GM12878 (cell line): Measurements from ENCODE around the gene OR2T2. TPM values are rescaled to one million over a fixed set of nuclear protein-coding genes. Genes with fewer than 3 reads are reported as not detected.
A peak's percentile ranks its signal among the peaks of the same experiment; 100 is the strongest.
"Not testable (repeated sequence)": the region's sequence is repeated elsewhere in the genome, so short reads cannot be mapped to it uniquely, and the experiment has no call there.

Experiments
- ATAC-seq: fragments of 200-7000 bp; cut with Tn5 transposase; 3 replicates; pipeline ENCODE4 v1.9.1; 2020; ENCODE audit warnings: mild to moderate bottlenecking, moderate library complexity
- BruUV-seq: library from RNA; stranded (reverse); fragments of 400-500 nt; replicated peaks from 2 replicates; lab custom pipeline; 2021; lab: Mats Ljungman, UMichigan
- CTCF ChIA-PET: fragments of 300-600 bp; sonication (Branson Sonifier 250); formaldehyde crosslinking; extraction: SDS; loops from one replicate; lab custom pipeline; 2021; ENCODE audit warnings: inconsistent platforms; lab: Yijun Ruan, JAX
- POLR2A ChIA-PET: fragments of 350-600 bp; formaldehyde crosslinking; extraction: SDS; loops from one replicate; lab custom pipeline; 2021; ENCODE audit warnings: inconsistent platforms; lab: Charles Lee
- RAD21 ChIA-PET: fragments of 300-600 bp; sonication (Branson Sonifier 250); formaldehyde crosslinking; loops from one replicate; lab custom pipeline; 2023; ENCODE audit warnings: antibody characterized with exemption; ENCODE audit not compliant: unreplicated experiment; lab: Charles Lee
- SMC1A ChIA-PET: fragments of 300-600 bp; sonication (Branson Sonifier 250); formaldehyde crosslinking; loops from one replicate; lab custom pipeline; 2023; ENCODE audit not compliant: unreplicated experiment, uncharacterized antibody; lab: Charles Lee
- DNase-seq: peaks from one replicate; pipeline ENCODE4 v3.0.0-alpha.2; 2011; ENCODE audit warnings: low read depth, low spot score
- FAIRE-seq: peaks from 3 replicates; lab custom pipeline; 2011; peaks lifted over from hg19 to GRCh38; lab: Jason Lieb, UNC
- H2AFZ ChIP-seq: 2 replicates; pipeline ENCODE4 v1.6.0; 2011; ENCODE audit warnings: low read depth, low read length, control low read depth; ENCODE audit not compliant: control insufficient read depth
- H3K27ac ChIP-seq: 2 replicates; pipeline ENCODE4 v1.5.1; 2011; ENCODE audit warnings: control low read depth; ENCODE audit not compliant: control insufficient read depth, insufficient read depth
- H3K27me3 ChIP-seq, 2 experiments: replicated peaks in 1 of 2; 2 replicates each; pipeline versions ENCODE4 v1.6.0 to v1.6.1; 2011; ENCODE audit warnings: low read length in 1 of 2; ENCODE audit not compliant: control insufficient read depth in 2 of 2, insufficient read depth in 2 of 2
- H3K36me3 ChIP-seq, 2 experiments: 2 replicates each; pipeline ENCODE4 v1.5.1; 2011; ENCODE audit warnings: low read length in 1 of 2; ENCODE audit not compliant: control insufficient read depth in 2 of 2, insufficient read depth in 2 of 2
- H3K4me1 ChIP-seq: 2 replicates; pipeline ENCODE4 v1.6.1; 2011; ENCODE audit warnings: mild to moderate bottlenecking, low read length, moderate library complexity, mixed read lengths; ENCODE audit not compliant: control insufficient read depth, insufficient read depth
- H3K4me2 ChIP-seq: 2 replicates; pipeline ENCODE4 v1.6.0; 2011; ENCODE audit warnings: control low read depth; ENCODE audit not compliant: control insufficient read depth, insufficient read depth
- H3K4me3 ChIP-seq: fragments of 200-600 bp; sonication (generic); 2 replicates; pipeline ENCODE4 v1.5.1; 2016
- H3K79me2 ChIP-seq: 2 replicates; pipeline ENCODE4 v1.6.0; 2011; ENCODE audit warnings: low read length; ENCODE audit not compliant: control insufficient read depth, insufficient read depth
- H3K9ac ChIP-seq: 2 replicates; pipeline ENCODE4 v1.8.0; 2011; ENCODE audit warnings: low read length, control low read depth, mixed read lengths; ENCODE audit not compliant: control insufficient read depth, insufficient read depth
- H3K9me3 ChIP-seq: replicated peaks from 3 replicates; pipeline ENCODE4 v1.5.1; 2011; ENCODE audit warnings: mild to moderate bottlenecking, low read length; ENCODE audit not compliant: control insufficient read depth, insufficient read depth
- H4K20me1 ChIP-seq: 2 replicates; pipeline ENCODE4 v1.6.0; 2011; ENCODE audit not compliant: control insufficient read depth, insufficient read depth
- ETV6 ChIP-seq, 2 experiments: fragments of 450-650 bp in 1 of 2; IDR thresholded peaks in 1 of 2; conservative IDR thresholded peaks in 1 of 2; 2 replicates each; pipeline ENCODE4 v1.6.1; 2014; ENCODE audit warnings: antibody characterized with exemption in 1 of 2, borderline replicate concordance in 1 of 2, low read depth in 1 of 2, mild to moderate bottlenecking in 1 of 2, moderate library complexity in 1 of 2
- NFIC ChIP-seq: IDR thresholded peaks from 2 replicates; pipeline ENCODE4 v1.6.1; 2012; ENCODE audit warnings: low read depth, mild to moderate bottlenecking, inconsistent platforms, low read length, moderate library complexity
- PML ChIP-seq: IDR thresholded peaks from 2 replicates; pipeline ENCODE4 v1.6.1; 2012; ENCODE audit warnings: low read length, inconsistent platforms
- POLR2AphosphoS5 ChIP-seq: IDR thresholded peaks from 2 replicates; pipeline ENCODE4 v1.6.1; 2011; ENCODE audit warnings: mild to moderate bottlenecking, low read length, inconsistent platforms
- RUNX3 ChIP-seq: IDR thresholded peaks from 2 replicates; pipeline ENCODE4 v1.6.1; 2012; ENCODE audit warnings: low read length, inconsistent platforms
- SMAD5 ChIP-seq: IDR thresholded peaks from 2 replicates; pipeline ENCODE4 v1.6.1; 2016; ENCODE audit warnings: antibody characterized with exemption, low read depth
- SMARCA5 ChIP-seq: fragments of 450-650 bp; IDR thresholded peaks from 2 replicates; pipeline ENCODE4 v1.6.1; 2017; ENCODE audit warnings: mild to moderate bottlenecking
- WGBS: methylation state at CpG from one replicate; pipeline ENCODE4 v1.1.6; 2016; ENCODE audit warnings: low lambda C conversion rate; ENCODE audit not compliant: insufficient replicate concordance, insufficient coverage; ENCODE audit errors: missing lambda C conversion rate; 5-methylcytosine and 5-hydroxymethylcytosine counted together
- in situ Hi-C: fragments of 300-500 bp; cut with MboI; formaldehyde crosslinking; loops from 9 replicates; pipeline ENCODE4 v1.14.3; 2018; ENCODE audit warnings: mixed read lengths
- intact Hi-C: fragments of 100-400 bp; cut with micrococcal nuclease; formaldehyde crosslinking; loops from one replicate; pipeline ENCODE4 v1.14.2; 2022; ENCODE audit not compliant: unreplicated experiment
- polyA plus RNA-seq, 11 experiments: library from polyadenylated mRNA; depleted of rRNA in 4 of 11; unstranded in 6 of 11; stranded (reverse) in 5 of 11; fragments of >200 nt; fragmentation: Nextera tagmentation in 4 of 11; fragmentation: Illumina TruSeq in 1 of 11; extraction: Ambion mirVana in 4 of 11; extraction: Trizol in 1 of 11; gene quantifications; 1 replicate in 1 of 11; 2 replicates in 10 of 11; pipeline versions ENCODE4 v1.2.1 to v1.2.3, GENCODE V29; 2011 to 2016; ENCODE audit warnings: inconsistent platforms in 2 of 11, missing spikeins in 2 of 11, low read depth in 1 of 11
- total RNA-seq, 4 experiments: library from RNA; depleted of rRNA in 3 of 4; stranded (reverse); fragments of >200 nt in 3 of 4; fragmentation: Illumina TruSeq in 1 of 4; extraction: Trizol in 1 of 4; gene quantifications; 2 replicates each; pipeline versions ENCODE4 v1.2.1 to v1.2.3, GENCODE V29; 2013 to 2021
- TF ChIP-seq, protein P1 (sequence below): fragments of 450-650 bp; IDR thresholded peaks from 2 replicates; pipeline ENCODE4 v1.6.1; 2017; ENCODE audit warnings: mild to moderate bottlenecking, moderate library complexity
- TF ChIP-seq, protein P2 (sequence below): fragments of 450-650 bp; IDR thresholded peaks from 2 replicates; pipeline ENCODE4 v1.6.1; 2017; ENCODE audit warnings: low read depth, mild to moderate bottlenecking, moderate library complexity
- TF ChIP-seq, protein P3 (sequence below): fragments of 450-650 bp; IDR thresholded peaks from 2 replicates; pipeline ENCODE4 v1.6.1; 2017; ENCODE audit warnings: mild to moderate bottlenecking, low read depth, inconsistent platforms; ENCODE audit not compliant: poor library complexity, severe bottlenecking
- TF ChIP-seq, protein P4 (sequence below): fragments of 450-650 bp; IDR thresholded peaks from 2 replicates; pipeline ENCODE4 v1.6.1; 2016; ENCODE audit warnings: mild to moderate bottlenecking

OR2T2 gene
- total and polyA plus RNA-seq, 10 of the 15 experiments (the other 5 are each of a cell fraction or from before 2014, with no cell fraction given): 0.07 to 7.0 (median 1.2) TPM

DNA sequence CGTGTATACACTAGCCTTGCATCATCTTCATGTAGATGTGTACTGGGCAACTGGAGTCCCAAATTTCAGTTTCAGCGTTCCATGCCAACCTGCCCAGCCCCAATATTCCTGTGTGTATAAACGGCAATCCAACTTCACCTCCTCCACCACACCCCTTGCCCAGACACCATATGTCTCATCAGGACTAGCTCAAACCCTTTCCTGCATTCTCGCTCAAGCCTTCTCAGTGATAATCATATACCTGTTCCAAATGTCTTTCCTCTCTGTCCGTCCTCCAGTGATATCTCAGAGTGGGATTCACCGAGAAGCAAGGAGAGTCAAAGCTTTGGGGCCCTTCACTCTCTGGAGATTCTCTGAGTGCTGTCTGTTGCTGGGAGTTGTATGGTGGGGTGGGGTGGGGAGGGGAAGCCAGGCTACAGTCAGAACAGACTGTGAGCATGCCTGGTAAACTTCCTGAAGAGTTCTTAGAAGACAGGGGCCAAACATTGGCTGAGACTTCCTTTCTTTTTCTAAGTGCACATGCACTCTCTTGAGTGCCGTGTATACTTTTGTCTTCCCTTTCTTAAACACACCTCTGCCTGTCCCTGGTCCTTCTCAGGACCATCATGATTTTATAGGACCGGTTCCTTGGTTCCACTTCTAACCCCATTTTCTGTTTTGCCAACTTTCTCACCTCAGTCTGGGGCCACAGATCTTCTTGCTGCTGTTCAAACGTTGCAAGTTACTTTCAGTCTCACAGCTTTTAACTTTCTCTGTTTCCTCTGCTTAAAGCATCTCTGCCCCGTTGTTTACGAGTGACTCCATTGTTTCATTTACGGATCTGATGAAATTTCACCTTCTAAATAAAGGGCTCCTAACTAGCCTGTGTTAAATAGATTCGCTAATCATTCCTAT lies 36.5 kb downstream of the OR2T2 start:
- ATAC-seq: peak; percentile 83
- H3K9me3 ChIP-seq, H4K20me1 ChIP-seq, H3K36me3 ChIP-seq, in situ Hi-C loops, H3K79me2 ChIP-seq, H3K27me3 ChIP-seq, H3K4me1 ChIP-seq, POLR2A ChIA-PET: not testable (repeated sequence)
- FAIRE-seq: peak; percentile 75
- DNase-seq: peak; percentile 50
- H3K4me3 ChIP-seq: peak overlapping the region; percentile 40
- WGBS: 42% methylated on average over 13 of the region's 13 CpGs
- intact Hi-C loops: loop anchor here (5.0 kb wide), 1 partner anchor 325 kb away; no protein-coding TSS in a partner anchor
- H3K4me2 ChIP-seq: peak overlapping the region; percentile 84
- ChIA-PET CTCF (interaction anchor here (0.6 kb wide), 1 partner anchor 331 kb away, joined by 3 read pairs; no protein-coding TSS in a partner anchor), RAD21 (interaction anchor here (1.0 kb wide), 1 partner anchor 77 kb away, joined by 3 read pairs; no protein-coding TSS in a partner anchor), SMC1A (interaction anchor here (1.6 kb wide), 1 partner anchor 206 kb away, joined by 7 read pairs; no protein-coding TSS in a partner anchor)
- peak overlapping the region; percentile 61 for H3K9ac ChIP-seq
- peak overlapping the region; percentile 83 for H3K27ac ChIP-seq
- H2AFZ ChIP-seq: peak overlapping the region; percentile 84
- BruUV-seq: TSS peak; percentile 91
- TF ChIP-seq ETV6 (conservative IDR thresholded peaks at IDR 0.05 in 1 of 2, IDR thresholded peaks at IDR 0.05 in 1 of 2; ENCODE audit: borderline replicate concordance in 1 of 2, low read depth in 1 of 2) (0 out of 4 replicates have a peak, but pooled peaks of 1 of the 2 experiments have one; percentile 40), NFIC (peak; percentile 22; the same call in 1 of the 2 replicates), RUNX3 (peak; percentile 25; the same call in 1 of the 2 replicates), SMAD5 (peak; percentile 37; the same call in 1 of the 2 replicates), POLR2AphosphoS5 (0 out of 2 replicates have a peak, but pooled peaks have one; percentile 28), SMARCA5 (0 out of 2 replicates have a peak, but pooled peaks have one; percentile 45), PML (0 out of 2 replicates have a peak, but pooled peaks have one; percentile 36)
- TF ChIP-seq, protein P1, sequence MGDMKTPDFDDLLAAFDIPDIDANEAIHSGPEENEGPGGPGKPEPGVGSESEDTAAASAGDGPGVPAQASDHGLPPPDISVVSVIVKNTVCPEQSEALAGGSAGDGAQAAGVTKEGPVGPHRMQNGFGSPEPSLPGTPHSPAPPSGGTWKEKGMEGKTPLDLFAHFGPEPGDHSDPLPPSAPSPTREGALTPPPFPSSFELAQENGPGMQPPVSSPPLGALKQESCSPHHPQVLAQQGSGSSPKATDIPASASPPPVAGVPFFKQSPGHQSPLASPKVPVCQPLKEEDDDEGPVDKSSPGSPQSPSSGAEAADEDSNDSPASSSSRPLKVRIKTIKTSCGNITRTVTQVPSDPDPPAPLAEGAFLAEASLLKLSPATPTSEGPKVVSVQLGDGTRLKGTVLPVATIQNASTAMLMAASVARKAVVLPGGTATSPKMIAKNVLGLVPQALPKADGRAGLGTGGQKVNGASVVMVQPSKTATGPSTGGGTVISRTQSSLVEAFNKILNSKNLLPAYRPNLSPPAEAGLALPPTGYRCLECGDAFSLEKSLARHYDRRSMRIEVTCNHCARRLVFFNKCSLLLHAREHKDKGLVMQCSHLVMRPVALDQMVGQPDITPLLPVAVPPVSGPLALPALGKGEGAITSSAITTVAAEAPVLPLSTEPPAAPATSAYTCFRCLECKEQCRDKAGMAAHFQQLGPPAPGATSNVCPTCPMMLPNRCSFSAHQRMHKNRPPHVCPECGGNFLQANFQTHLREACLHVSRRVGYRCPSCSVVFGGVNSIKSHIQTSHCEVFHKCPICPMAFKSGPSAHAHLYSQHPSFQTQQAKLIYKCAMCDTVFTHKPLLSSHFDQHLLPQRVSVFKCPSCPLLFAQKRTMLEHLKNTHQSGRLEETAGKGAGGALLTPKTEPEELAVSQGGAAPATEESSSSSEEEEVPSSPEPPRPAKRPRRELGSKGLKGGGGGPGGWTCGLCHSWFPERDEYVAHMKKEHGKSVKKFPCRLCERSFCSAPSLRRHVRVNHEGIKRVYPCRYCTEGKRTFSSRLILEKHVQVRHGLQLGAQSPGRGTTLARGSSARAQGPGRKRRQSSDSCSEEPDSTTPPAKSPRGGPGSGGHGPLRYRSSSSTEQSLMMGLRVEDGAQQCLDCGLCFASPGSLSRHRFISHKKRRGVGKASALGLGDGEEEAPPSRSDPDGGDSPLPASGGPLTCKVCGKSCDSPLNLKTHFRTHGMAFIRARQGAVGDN: peak; percentile 68
- TF ChIP-seq, protein P2, sequence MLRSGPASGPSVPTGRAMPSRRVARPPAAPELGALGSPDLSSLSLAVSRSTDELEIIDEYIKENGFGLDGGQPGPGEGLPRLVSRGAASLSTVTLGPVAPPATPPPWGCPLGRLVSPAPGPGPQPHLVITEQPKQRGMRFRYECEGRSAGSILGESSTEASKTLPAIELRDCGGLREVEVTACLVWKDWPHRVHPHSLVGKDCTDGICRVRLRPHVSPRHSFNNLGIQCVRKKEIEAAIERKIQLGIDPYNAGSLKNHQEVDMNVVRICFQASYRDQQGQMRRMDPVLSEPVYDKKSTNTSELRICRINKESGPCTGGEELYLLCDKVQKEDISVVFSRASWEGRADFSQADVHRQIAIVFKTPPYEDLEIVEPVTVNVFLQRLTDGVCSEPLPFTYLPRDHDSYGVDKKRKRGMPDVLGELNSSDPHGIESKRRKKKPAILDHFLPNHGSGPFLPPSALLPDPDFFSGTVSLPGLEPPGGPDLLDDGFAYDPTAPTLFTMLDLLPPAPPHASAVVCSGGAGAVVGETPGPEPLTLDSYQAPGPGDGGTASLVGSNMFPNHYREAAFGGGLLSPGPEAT: 0 out of 2 replicates have a peak, but pooled peaks have one; percentile 11
- TF ChIP-seq, protein P3, sequence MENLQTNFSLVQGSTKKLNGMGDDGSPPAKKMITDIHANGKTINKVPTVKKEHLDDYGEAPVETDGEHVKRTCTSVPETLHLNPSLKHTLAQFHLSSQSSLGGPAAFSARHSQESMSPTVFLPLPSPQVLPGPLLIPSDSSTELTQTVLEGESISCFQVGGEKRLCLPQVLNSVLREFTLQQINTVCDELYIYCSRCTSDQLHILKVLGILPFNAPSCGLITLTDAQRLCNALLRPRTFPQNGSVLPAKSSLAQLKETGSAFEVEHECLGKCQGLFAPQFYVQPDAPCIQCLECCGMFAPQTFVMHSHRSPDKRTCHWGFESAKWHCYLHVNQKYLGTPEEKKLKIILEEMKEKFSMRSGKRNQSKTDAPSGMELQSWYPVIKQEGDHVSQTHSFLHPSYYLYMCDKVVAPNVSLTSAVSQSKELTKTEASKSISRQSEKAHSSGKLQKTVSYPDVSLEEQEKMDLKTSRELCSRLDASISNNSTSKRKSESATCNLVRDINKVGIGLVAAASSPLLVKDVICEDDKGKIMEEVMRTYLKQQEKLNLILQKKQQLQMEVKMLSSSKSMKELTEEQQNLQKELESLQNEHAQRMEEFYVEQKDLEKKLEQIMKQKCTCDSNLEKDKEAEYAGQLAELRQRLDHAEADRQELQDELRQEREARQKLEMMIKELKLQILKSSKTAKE: peak; percentile 84
- TF ChIP-seq, protein P4, sequence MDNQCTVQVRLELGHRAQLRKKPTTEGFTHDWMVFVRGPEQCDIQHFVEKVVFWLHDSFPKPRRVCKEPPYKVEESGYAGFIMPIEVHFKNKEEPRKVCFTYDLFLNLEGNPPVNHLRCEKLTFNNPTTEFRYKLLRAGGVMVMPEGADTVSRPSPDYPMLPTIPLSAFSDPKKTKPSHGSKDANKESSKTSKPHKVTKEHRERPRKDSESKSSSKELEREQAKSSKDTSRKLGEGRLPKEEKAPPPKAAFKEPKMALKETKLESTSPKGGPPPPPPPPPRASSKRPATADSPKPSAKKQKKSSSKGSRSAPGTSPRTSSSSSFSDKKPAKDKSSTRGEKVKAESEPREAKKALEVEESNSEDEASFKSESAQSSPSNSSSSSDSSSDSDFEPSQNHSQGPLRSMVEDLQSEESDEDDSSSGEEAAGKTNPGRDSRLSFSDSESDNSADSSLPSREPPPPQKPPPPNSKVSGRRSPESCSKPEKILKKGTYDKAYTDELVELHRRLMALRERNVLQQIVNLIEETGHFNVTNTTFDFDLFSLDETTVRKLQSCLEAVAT: peak; percentile 35; the same call in 1 of the 2 replicates
